Measurements from ENCODE around the gene TOMM40. TPM values are rescaled to one million over a fixed set of nuclear protein-coding genes. Genes with fewer than 3 reads are reported as not detected.

Gene TOMM40
- total and polyA plus RNA-seq, 9 of the 15 experiments (the other 6 are each of a cell fraction or from before 2014, with no cell fraction given): 0.89 to 290 (median 160) TPM

- TF ChIP-seq, protein P1, sequence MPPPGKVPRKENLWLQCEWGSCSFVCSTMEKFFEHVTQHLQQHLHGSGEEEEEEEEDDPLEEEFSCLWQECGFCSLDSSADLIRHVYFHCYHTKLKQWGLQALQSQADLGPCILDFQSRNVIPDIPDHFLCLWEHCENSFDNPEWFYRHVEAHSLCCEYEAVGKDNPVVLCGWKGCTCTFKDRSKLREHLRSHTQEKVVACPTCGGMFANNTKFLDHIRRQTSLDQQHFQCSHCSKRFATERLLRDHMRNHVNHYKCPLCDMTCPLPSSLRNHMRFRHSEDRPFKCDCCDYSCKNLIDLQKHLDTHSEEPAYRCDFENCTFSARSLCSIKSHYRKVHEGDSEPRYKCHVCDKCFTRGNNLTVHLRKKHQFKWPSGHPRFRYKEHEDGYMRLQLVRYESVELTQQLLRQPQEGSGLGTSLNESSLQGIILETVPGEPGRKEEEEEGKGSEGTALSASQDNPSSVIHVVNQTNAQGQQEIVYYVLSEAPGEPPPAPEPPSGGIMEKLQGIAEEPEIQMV (tag; conservative IDR thresholded peaks at IDR 0.05; ENCODE audit: low read depth): no peak
- TF ChIP-seq POLR2B (IDR thresholded peaks at IDR 0.05; ENCODE audit: low read depth, partially characterized antibody) (peak; percentile 22), CEBPG (CRISPR knock-in tag; IDR thresholded peaks at IDR 0.05) (no peak), CEBPG (tag; conservative IDR thresholded peaks at IDR 0.05 in 1 of 2, IDR thresholded peaks at IDR 0.05 in 1 of 2) (no peak), NR2F6 (CRISPR knock-in tag; IDR thresholded peaks at IDR 0.05) (no peak), ZNF589 (CRISPR knock-in tag; IDR thresholded peaks at IDR 0.05; ENCODE audit: low read depth) (no peak), JUN (IDR thresholded peaks at IDR 0.05; ENCODE audit: borderline replicate concordance, low read depth, low read length) (peak; percentile 46; the same call in 1 of the 2 replicates), JUN (CRISPR knock-in tag; IDR thresholded peaks at IDR 0.05; ENCODE audit: borderline replicate concordance) (no peak), EHMT2 (IDR thresholded peaks at IDR 0.05) (no peak; the same call in 1 of the 2 replicates), L3MBTL2 (IDR thresholded peaks at IDR 0.05) (peak; percentile 70), ZNF354B (CRISPR knock-in tag; IDR thresholded peaks at IDR 0.05) (no peak), ZBTB7A (IDR thresholded peaks at IDR 0.05; ENCODE audit: borderline replicate concordance, control insufficient read depth, low read depth, low read length) (peak; percentile 15; the same call in 1 of the 2 replicates), NFE2L1 (tag; IDR thresholded peaks at IDR 0.05; ENCODE audit: borderline replicate concordance, low read depth) (no peak), ZNF347 (CRISPR knock-in tag; IDR thresholded peaks at IDR 0.05; ENCODE audit: low read depth) (no peak), LCOR (CRISPR knock-in tag; IDR thresholded peaks at IDR 0.05) (no peak), YY1 (IDR thresholded peaks at IDR 0.05; ENCODE audit: borderline replicate concordance in 1 of 3, control insufficient read depth in 1 of 3, extremely low read depth in 1 of 3, insufficient read depth in 3 of 3, insufficient read length in 1 of 3, insufficient replicate concordance in 2 of 3, low read depth in 1 of 3, low read length in 2 of 3) (peak in 2 of 3 experiments; percentile 23 to 52), ZNF699 (CRISPR knock-in tag; IDR thresholded peaks at IDR 0.05; ENCODE audit: insufficient replicate concordance) (no peak), PHB2 (IDR thresholded peaks at IDR 0.05; ENCODE audit: low read depth) (no peak), OTX1 (CRISPR knock-in tag; IDR thresholded peaks at IDR 0.05) (peak; percentile 84; the same call in 1 of the 2 replicates), DEAF1 (CRISPR knock-in tag; IDR thresholded peaks at IDR 0.05) (peak; percentile 100)
- TF ChIP-seq, protein P2, sequence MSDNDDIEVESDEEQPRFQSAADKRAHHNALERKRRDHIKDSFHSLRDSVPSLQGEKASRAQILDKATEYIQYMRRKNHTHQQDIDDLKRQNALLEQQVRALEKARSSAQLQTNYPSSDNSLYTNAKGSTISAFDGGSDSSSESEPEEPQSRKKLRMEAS (CRISPR knock-in tag; IDR thresholded peaks at IDR 0.05): peak; percentile 90
- TF ChIP-seq, protein P3, sequence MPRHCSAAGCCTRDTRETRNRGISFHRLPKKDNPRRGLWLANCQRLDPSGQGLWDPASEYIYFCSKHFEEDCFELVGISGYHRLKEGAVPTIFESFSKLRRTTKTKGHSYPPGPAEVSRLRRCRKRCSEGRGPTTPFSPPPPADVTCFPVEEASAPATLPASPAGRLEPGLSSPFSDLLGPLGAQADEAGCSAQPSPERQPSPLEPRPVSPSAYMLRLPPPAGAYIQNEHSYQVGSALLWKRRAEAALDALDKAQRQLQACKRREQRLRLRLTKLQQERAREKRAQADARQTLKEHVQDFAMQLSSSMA (CRISPR knock-in tag; IDR thresholded peaks at IDR 0.05): no peak
Observed at GRCh38 chr19:44845612-44846454, 45.2 kb upstream of the TOMM40 start, which contains the start of gene NECTIN2 (continued).

Measured in K562 (cell line).